GM12878 (cell line): ENCODE data around the gene REPS1. TPM values are rescaled to one million over a fixed set of nuclear protein-coding genes. Genes with fewer than 3 reads are reported as not detected.

Experiments
- ATAC-seq: fragments of 200-7000 bp; cut with Tn5 transposase; 3 replicates; pipeline ENCODE4 v1.9.1; 2020; ENCODE audit warnings: mild to moderate bottlenecking, moderate library complexity
- BruUV-seq: library from RNA; stranded (reverse); fragments of 400-500 nt; replicated peaks from 2 replicates; lab custom pipeline; 2021; lab: Mats Ljungman, UMichigan
- CTCF ChIA-PET: fragments of 300-600 bp; sonication (Branson Sonifier 250); formaldehyde crosslinking; extraction: SDS; loops from one replicate; lab custom pipeline; 2021; ENCODE audit warnings: inconsistent platforms; lab: Yijun Ruan, JAX
- POLR2A ChIA-PET: fragments of 350-600 bp; formaldehyde crosslinking; extraction: SDS; loops from one replicate; lab custom pipeline; 2021; ENCODE audit warnings: inconsistent platforms; lab: Charles Lee
- RAD21 ChIA-PET: fragments of 300-600 bp; sonication (Branson Sonifier 250); formaldehyde crosslinking; loops from one replicate; lab custom pipeline; 2023; ENCODE audit warnings: antibody characterized with exemption; ENCODE audit not compliant: unreplicated experiment; lab: Charles Lee
- SMC1A ChIA-PET: fragments of 300-600 bp; sonication (Branson Sonifier 250); formaldehyde crosslinking; loops from one replicate; lab custom pipeline; 2023; ENCODE audit not compliant: unreplicated experiment, uncharacterized antibody; lab: Charles Lee
- DNase-seq: peaks from one replicate; pipeline ENCODE4 v3.0.0-alpha.2; 2011; ENCODE audit warnings: low read depth, low spot score
- FAIRE-seq: peaks from 3 replicates; lab custom pipeline; 2011; peaks lifted over from hg19 to GRCh38; lab: Jason Lieb, UNC
- H2AFZ ChIP-seq: 2 replicates; pipeline ENCODE4 v1.6.0; 2011; ENCODE audit warnings: low read depth, low read length, control low read depth; ENCODE audit not compliant: control insufficient read depth
- H3K27ac ChIP-seq: 2 replicates; pipeline ENCODE4 v1.5.1; 2011; ENCODE audit warnings: control low read depth; ENCODE audit not compliant: control insufficient read depth, insufficient read depth
- H3K27me3 ChIP-seq, 2 experiments: replicated peaks in 1 of 2; 2 replicates each; pipeline versions ENCODE4 v1.6.0 to v1.6.1; 2011; ENCODE audit warnings: low read length in 1 of 2; ENCODE audit not compliant: control insufficient read depth in 2 of 2, insufficient read depth in 2 of 2
- H3K36me3 ChIP-seq, 2 experiments: 2 replicates each; pipeline ENCODE4 v1.5.1; 2011; ENCODE audit warnings: low read length in 1 of 2; ENCODE audit not compliant: control insufficient read depth in 2 of 2, insufficient read depth in 2 of 2
- H3K4me1 ChIP-seq: 2 replicates; pipeline ENCODE4 v1.6.1; 2011; ENCODE audit warnings: mild to moderate bottlenecking, low read length, moderate library complexity, mixed read lengths; ENCODE audit not compliant: control insufficient read depth, insufficient read depth
- H3K4me2 ChIP-seq: 2 replicates; pipeline ENCODE4 v1.6.0; 2011; ENCODE audit warnings: control low read depth; ENCODE audit not compliant: control insufficient read depth, insufficient read depth
- H3K4me3 ChIP-seq: fragments of 200-600 bp; sonication (generic); 2 replicates; pipeline ENCODE4 v1.5.1; 2016
- H3K79me2 ChIP-seq: 2 replicates; pipeline ENCODE4 v1.6.0; 2011; ENCODE audit warnings: low read length; ENCODE audit not compliant: control insufficient read depth, insufficient read depth
- H3K9ac ChIP-seq: 2 replicates; pipeline ENCODE4 v1.8.0; 2011; ENCODE audit warnings: low read length, control low read depth, mixed read lengths; ENCODE audit not compliant: control insufficient read depth, insufficient read depth
- H3K9me3 ChIP-seq: replicated peaks from 3 replicates; pipeline ENCODE4 v1.5.1; 2011; ENCODE audit warnings: mild to moderate bottlenecking, low read length; ENCODE audit not compliant: control insufficient read depth, insufficient read depth
- H4K20me1 ChIP-seq: 2 replicates; pipeline ENCODE4 v1.6.0; 2011; ENCODE audit not compliant: control insufficient read depth, insufficient read depth
- HDAC6 ChIP-seq: fragments of 200-600 bp; sonication (generic); IDR thresholded peaks from one replicate; pipeline ENCODE4 v1.8.0; 2017; ENCODE audit warnings: antibody characterized with exemption; ENCODE audit not compliant: unreplicated experiment
- NR2F1 ChIP-seq: fragments of 450-650 bp; conservative IDR thresholded peaks from 2 replicates; pipeline ENCODE4 v1.6.1; 2017; ENCODE audit warnings: mild to moderate bottlenecking
- SKIL ChIP-seq: fragments of 450-650 bp; IDR thresholded peaks from 2 replicates; pipeline ENCODE4 v1.6.1; 2017; ENCODE audit warnings: mild to moderate bottlenecking, low read depth, inconsistent platforms; ENCODE audit not compliant: poor library complexity, severe bottlenecking
- SUZ12 ChIP-seq: fragments of 200-600 bp; sonication (generic); IDR thresholded peaks from one replicate; pipeline ENCODE4 v1.6.1; 2018; ENCODE audit warnings: antibody characterized with exemption, mild to moderate bottlenecking; ENCODE audit not compliant: unreplicated experiment
- WRNIP1 ChIP-seq: IDR thresholded peaks from 2 replicates; pipeline ENCODE4 v1.6.1; 2011; ENCODE audit warnings: low read depth, low read length, improper control_type of control experiment, borderline replicate concordance
- ZBTB11 ChIP-seq: fragments of 450-650 bp; formaldehyde crosslinking; IDR thresholded peaks from 2 replicates; pipeline ENCODE4 v1.5.0; 2022; ENCODE audit warnings: mild to moderate bottlenecking, missing genetic modification characterization
- WGBS: methylation state at CpG from one replicate; pipeline ENCODE4 v1.1.6; 2016; ENCODE audit warnings: low lambda C conversion rate; ENCODE audit not compliant: insufficient replicate concordance, insufficient coverage; ENCODE audit errors: missing lambda C conversion rate; 5-methylcytosine and 5-hydroxymethylcytosine counted together
- in situ Hi-C: fragments of 300-500 bp; cut with MboI; formaldehyde crosslinking; loops from 9 replicates; pipeline ENCODE4 v1.14.3; 2018; ENCODE audit warnings: mixed read lengths
- intact Hi-C: fragments of 100-400 bp; cut with micrococcal nuclease; formaldehyde crosslinking; loops from one replicate; pipeline ENCODE4 v1.14.2; 2022; ENCODE audit not compliant: unreplicated experiment
- polyA plus RNA-seq, 11 experiments: library from polyadenylated mRNA; depleted of rRNA in 4 of 11; unstranded in 6 of 11; stranded (reverse) in 5 of 11; fragments of >200 nt; fragmentation: Nextera tagmentation in 4 of 11; fragmentation: Illumina TruSeq in 1 of 11; extraction: Ambion mirVana in 4 of 11; extraction: Trizol in 1 of 11; gene quantifications; 1 replicate in 1 of 11; 2 replicates in 10 of 11; pipeline versions ENCODE4 v1.2.1 to v1.2.3, GENCODE V29; 2011 to 2016; ENCODE audit warnings: inconsistent platforms in 2 of 11, missing spikeins in 2 of 11, low read depth in 1 of 11
- total RNA-seq, 4 experiments: library from RNA; depleted of rRNA in 3 of 4; stranded (reverse); fragments of >200 nt in 3 of 4; fragmentation: Illumina TruSeq in 1 of 4; extraction: Trizol in 1 of 4; gene quantifications; 2 replicates each; pipeline versions ENCODE4 v1.2.1 to v1.2.3, GENCODE V29; 2013 to 2021

REPS1 gene
- total and polyA plus RNA-seq, 10 of the 15 experiments (the other 5 are each of a cell fraction or from before 2014, with no cell fraction given) = 13.7 to 59.3 (median 31.7) TPM

- WGBS = 92% methylated on average over 1 of the region's 1 CpG
- TF ChIP-seq WRNIP1 (no peak), NR2F1 (no peak), HDAC6 (no peak), ZBTB11 (CRISPR knock-in tag) (no peak), SUZ12 (no peak), SKIL (no peak)
- TF ChIP-seq, all 136 proteins: peak for 0
- intact Hi-C loops = no loop called here
- in situ Hi-C loops = no loop called here
- Histone ChIP-seq H3K27me3 (no peaks in the 10 kb centered on the region), H3K79me2 (peaks cover 25% of the 10 kb centered on the region), H3K9ac (no peak overlapping the region), H3K4me2 (no peak overlapping the region), H3K36me3 (peaks cover 0 to 11% of the 10 kb centered on the region in 2 experiments; a peak in 1 of 4 replicates), H2AFZ (no peak overlapping the region), H3K4me1 (peaks cover 5% of the 10 kb centered on the region; the same call in 1 of the 2 replicates), H3K9me3 (no peaks in the 10 kb centered on the region; the same call in 2 of the 3 replicates), H3K4me3 (no peak overlapping the region), H3K27ac (no peak overlapping the region), H4K20me1 (no peaks in the 10 kb centered on the region)
- no peak for FAIRE-seq
- RAD21 ChIA-PET = no interaction called here
- no peak for DNase-seq
- SMC1A ChIA-PET = interaction anchor here (1.7 kb wide), 1 partner anchor 22 kb away, joined by 4 read pairs; no protein-coding TSS in a partner anchor
- POLR2A ChIA-PET = interaction anchor here (0.6 kb wide), 1 partner anchor 181 kb away, joined by 3 read pairs; no protein-coding TSS in a partner anchor
- CTCF ChIA-PET = interaction anchor here (0.7 kb wide), 1 partner anchor 257 kb away, joined by 4 read pairs; no protein-coding TSS in a partner anchor
- BruUV-seq = no TSS peak
- ATAC-seq = peak; percentile 28
Measured at GRCh38 chr6:138948546-138949179, 39.4 kb downstream of the REPS1 start.
